Testis (tissue), 2 donors: ENCODE measurements around the gene FOSB.

ENCODE experiments used
- POLR2A ChIP-seq: fragments of 450-650 bp; IDR thresholded peaks from one replicate; pipeline ENCODE4 v1.6.1; 2017; ENCODE audit warnings: antibody characterized with exemption, mild to moderate bottlenecking, moderate library complexity
- TF ChIP-seq, protein P1 (sequence below), 3 experiments: fragments of 450-650 bp in 2 of 3; fragments of 200-600 bp in 1 of 3; sonication (generic) in 1 of 3; IDR thresholded peaks; one replicate each; pipeline ENCODE4 v1.5.1; 2016 to 2019; ENCODE audit warnings: antibody characterized with exemption in 3 of 3, mild to moderate bottlenecking in 2 of 3, moderate library complexity in 1 of 3

DNA sequence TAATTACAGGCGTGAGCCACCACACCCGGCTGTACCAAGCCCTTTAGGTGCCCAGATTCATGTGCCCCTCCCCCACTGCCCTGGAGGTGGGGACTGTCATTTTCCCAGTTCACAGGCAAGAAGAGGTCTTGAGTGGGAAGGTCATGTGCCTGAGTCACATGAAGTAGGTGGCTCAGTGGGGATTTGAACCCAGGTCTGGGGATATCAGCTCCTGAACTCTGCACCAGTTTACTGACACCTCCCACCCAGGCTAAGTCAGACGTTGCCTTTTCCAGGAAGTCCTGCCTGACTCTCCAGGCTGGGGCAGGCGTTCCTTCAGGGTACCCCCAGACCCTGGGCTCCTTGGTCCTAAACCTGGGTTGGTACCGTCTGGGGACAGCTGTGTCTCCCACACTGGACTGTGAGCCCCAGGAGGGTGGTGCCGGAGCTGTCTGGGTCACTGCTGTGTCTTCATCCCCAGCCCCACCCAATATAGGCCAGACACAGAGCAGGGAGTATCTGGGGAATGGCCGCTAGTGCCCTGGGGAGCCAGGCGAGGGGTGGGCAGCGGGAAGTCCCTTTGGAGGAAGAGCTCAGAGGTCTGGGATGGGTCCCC is 48.1 kb downstream of the FOSB start:
- TF ChIP-seq POLR2A, result no peak
- TF ChIP-seq, protein P1, sequence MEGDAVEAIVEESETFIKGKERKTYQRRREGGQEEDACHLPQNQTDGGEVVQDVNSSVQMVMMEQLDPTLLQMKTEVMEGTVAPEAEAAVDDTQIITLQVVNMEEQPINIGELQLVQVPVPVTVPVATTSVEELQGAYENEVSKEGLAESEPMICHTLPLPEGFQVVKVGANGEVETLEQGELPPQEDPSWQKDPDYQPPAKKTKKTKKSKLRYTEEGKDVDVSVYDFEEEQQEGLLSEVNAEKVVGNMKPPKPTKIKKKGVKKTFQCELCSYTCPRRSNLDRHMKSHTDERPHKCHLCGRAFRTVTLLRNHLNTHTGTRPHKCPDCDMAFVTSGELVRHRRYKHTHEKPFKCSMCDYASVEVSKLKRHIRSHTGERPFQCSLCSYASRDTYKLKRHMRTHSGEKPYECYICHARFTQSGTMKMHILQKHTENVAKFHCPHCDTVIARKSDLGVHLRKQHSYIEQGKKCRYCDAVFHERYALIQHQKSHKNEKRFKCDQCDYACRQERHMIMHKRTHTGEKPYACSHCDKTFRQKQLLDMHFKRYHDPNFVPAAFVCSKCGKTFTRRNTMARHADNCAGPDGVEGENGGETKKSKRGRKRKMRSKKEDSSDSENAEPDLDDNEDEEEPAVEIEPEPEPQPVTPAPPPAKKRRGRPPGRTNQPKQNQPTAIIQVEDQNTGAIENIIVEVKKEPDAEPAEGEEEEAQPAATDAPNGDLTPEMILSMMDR (IDR thresholded peaks at IDR 0.05), result no peak
